K562 (cell line): ENCODE measurements around the gene GTF2H4.

Experiments
- ARID4B ChIP-seq: sonication (generic); formaldehyde crosslinking; IDR thresholded peaks from 2 replicates; pipeline ENCODE4 v1.8.0; 2022; ENCODE audit warnings: mild to moderate bottlenecking, missing genetic modification reagents
- GATAD2B ChIP-seq: fragments of 450-650 bp; IDR thresholded peaks from 2 replicates; pipeline ENCODE4 v1.6.1; 2017; ENCODE audit warnings: mild to moderate bottlenecking, borderline replicate concordance
- POLR2AphosphoS5 ChIP-seq: IDR thresholded peaks from 2 replicates; pipeline ENCODE4 v1.6.1; 2011; ENCODE audit warnings: mild to moderate bottlenecking, low read depth, low read length, moderate library complexity; ENCODE audit not compliant: control insufficient read depth, insufficient read depth
- RAD51 ChIP-seq: fragments of 450-650 bp; IDR thresholded peaks from 2 replicates; pipeline ENCODE4 v1.7.1; 2016; ENCODE audit warnings: low read depth, mild to moderate bottlenecking, borderline replicate concordance

- TF ChIP-seq POLR2AphosphoS5 (no peak), GATAD2B (no peak), RAD51 (no peak), ARID4B (CRISPR knock-in tag) (no peak)
Measured at GRCh38 chr6:30915591-30915946, 7.6 kb downstream of the GTF2H4 start.
